Fibroblast of skin of left biceps (primary cell): ENCODE measurements around the gene OR51B4.
"Not testable (repeated sequence)": the region's sequence is repeated elsewhere in the genome, so short reads cannot be mapped to it uniquely, and the experiment has no call there.

Experiments used
- DNase-seq, 2 experiments: peaks; one replicate each; pipeline ENCODE4 v3.0.0-alpha.2; 2013; ENCODE audit warnings: low read depth in 2 of 2

OR51B4 gene

GRCh38 chr11:5301846-5302245 is at the start of gene OR51B4:
OR51B4 (minus strand) TSS chr11:5301946; CDS start chr11:5301946, 0 bp downstream.
- DNase-seq: no peak

GRCh38 chr11:5351208-5351607 is 49.5 kb upstream of the OR51B4 start, which contains the start of gene OR51B6:
OR51B6 (plus strand) TSS chr11:5351508; CDS start chr11:5351508, 0 bp downstream.
- DNase-seq: no peak

- no peak for DNase-seq
These were observed 47.8 kb upstream of the OR51B4 start for GRCh38 chr11:5349550-5349949.

GRCh38 chr11:5348551-5349194 is 46.9 kb upstream of the OR51B4 start:
- DNase-seq: no peak

GRCh38 chr11:5345831-5346230 is 44.1 kb upstream of the OR51B4 start:
- no peak for DNase-seq

GRCh38 chr11:5343474-5344335 is 42.0 kb upstream of the OR51B4 start, which contains the start of gene OR51B5:
OR51B5 (minus strand) TSS chr11:5343524; CDS start chr11:5343524, 0 bp downstream.
- DNase-seq: no peak

GRCh38 chr11:5339771-5340322 is 38.1 kb upstream of the OR51B4 start:
- DNase-seq: no peak

- not testable (repeated sequence) for DNase-seq
These were observed 35.5 kb upstream of the OR51B4 start for GRCh38 chr11:5337253-5337652.

GRCh38 chr11:5336331-5336730 is 34.6 kb upstream of the OR51B4 start:
- no peak for DNase-seq

GRCh38 chr11:5335170-5335569 is 33.4 kb upstream of the OR51B4 start:
- DNase-seq: no peak

GRCh38 chr11:5324197-5324596 is 22.5 kb upstream of the OR51B4 start, which contains the start of gene OR51B2:
OR51B2 (minus strand) TSS chr11:5324297; CDS start chr11:5324297, 0 bp downstream.
- DNase-seq: no peak

- DNase-seq: no peak
These were observed 15.5 kb upstream of the OR51B4 start for GRCh38 chr11:5317292-5317691.

- DNase-seq: not testable (repeated sequence)
These were observed 11.7 kb upstream of the OR51B4 start for GRCh38 chr11:5313326-5314023.

- no peak for DNase-seq
These were observed 8.7 kb upstream of the OR51B4 start for GRCh38 chr11:5310423-5310822.

- no peak for DNase-seq
These were observed 5.7 kb upstream of the OR51B4 start for GRCh38 chr11:5307256-5308019.

GRCh38 chr11:5304046-5304445 is 2.3 kb upstream of the OR51B4 start:
- no peak for DNase-seq

- no peak for DNase-seq
These were observed 1.9 kb upstream of the OR51B4 start for GRCh38 chr11:5303626-5304025.

- DNase-seq: no peak
These were observed 1.5 kb downstream of the OR51B4 start for GRCh38 chr11:5300251-5300650.

GRCh38 chr11:5298451-5298850 is 3.3 kb downstream of the OR51B4 start:
- no peak for DNase-seq

GRCh38 chr11:5297721-5298323 is 3.9 kb downstream of the OR51B4 start:
- DNase-seq: no peak
